ENCODE measurements around the gene MRPL23. TPM values are rescaled to one million over a fixed set of nuclear protein-coding genes. Genes with fewer than 3 reads are reported as not detected.

MRPL23 gene
- total and polyA plus RNA-seq, 2 of the 8 experiments (the other 6 are each of a cell fraction or from before 2014, with no cell fraction given) = 86.4 to 244 TPM

- Histone ChIP-seq H2AFZ (ENCODE audit: low read length) (no peak overlapping the region), H3K4me1 (replicated peaks in 1 of 4; ENCODE audit: control insufficient read depth in 3 of 4, insufficient read depth in 4 of 4, low read length in 3 of 4) (peaks cover 2 to 10% (median 6%) of the 10 kb centered on the region in 4 experiments; a peak in 6 of 7 replicates), H3K4ac (replicated peaks; ENCODE audit: insufficient read length, low read depth, low read length) (no peak overlapping the region), H2BK120ac (replicated peaks; ENCODE audit: low read depth, low read length) (no peak overlapping the region), H2BK12ac (ENCODE audit: low read depth, low read length) (peak overlapping the region; percentile 68; the same call in 1 of the 2 replicates), H4K5ac (ENCODE audit: insufficient read length, low read depth, low read length) (no peak overlapping the region), H3K79me2 (ENCODE audit: control insufficient read depth in 1 of 2, insufficient read depth in 2 of 2, low read length in 2 of 2) (no peaks in the 10 kb centered on the region), H3K23me2 (ENCODE audit: low read depth, low read length) (no peaks in the 10 kb centered on the region), H3K18ac (ENCODE audit: extremely low read depth, low read length) (no peak overlapping the region; the same call in 1 of the 2 replicates), H3K36me3 (ENCODE audit: control insufficient read depth in 2 of 4, insufficient read depth in 4 of 4, low read length in 3 of 4) (no peaks in the 10 kb centered on the region), H2BK5ac (ENCODE audit: low read depth, low read length) (no peak overlapping the region), H3K27ac (ENCODE audit: low read depth, low read length) (no peak overlapping the region), H3K56ac (replicated peaks; ENCODE audit: insufficient read length, low read depth, low read length) (no peak overlapping the region), H3K4me3 (ENCODE audit: extremely low read depth in 1 of 4, insufficient read depth in 2 of 4, low read depth in 3 of 4, low read length in 4 of 4) (no peak overlapping the region), H3K9me3 (ENCODE audit: insufficient read depth in 2 of 2, low read depth in 1 of 2, low read length in 1 of 2) (no peaks in the 10 kb centered on the region), H2BK20ac (ENCODE audit: low read length) (peak overlapping the region; percentile 61; the same call in 1 of the 2 replicates), H3K9ac (replicated peaks in 1 of 4; ENCODE audit: extremely low read depth in 1 of 4, low read depth in 3 of 4, low read length in 3 of 4) (no peak overlapping the region), H2AK5ac (ENCODE audit: low read depth, low read length) (no peak overlapping the region), H4K20me1 (replicated peaks in 1 of 2; ENCODE audit: control insufficient read depth in 1 of 2, insufficient read depth in 2 of 2, low read length in 2 of 2) (no peaks in the 10 kb centered on the region), H3K23ac (ENCODE audit: insufficient read length) (no peak overlapping the region), H4K91ac (replicated peaks; ENCODE audit: insufficient read length, low read length) (no peak overlapping the region), H3K14ac (ENCODE audit: insufficient read length) (no peak overlapping the region), H4K8ac (ENCODE audit: extremely low read depth, insufficient read depth, low read length) (no peak overlapping the region), H3K27me3 (replicated peaks in 1 of 4; ENCODE audit: control insufficient read depth in 3 of 4, extremely low read depth in 1 of 4, insufficient read depth in 3 of 4, low read length in 3 of 4) (peaks cover 0 to 3% (median 2%) of the 10 kb centered on the region in 4 experiments; a peak in 1 of 7 replicates), H3K4me2 (ENCODE audit: insufficient read depth in 1 of 2, low read depth in 2 of 2, low read length in 2 of 2) (no peak overlapping the region), H2BK15ac (ENCODE audit: low read length) (no peak overlapping the region), H3K79me1 (ENCODE audit: low read depth, low read length) (no peaks in the 10 kb centered on the region)
- DNase-seq (ENCODE audit: low read depth in 1 of 2, low spot score in 2 of 2) = no peak
- 92% methylated on average over 7 of the region's 7 CpGs; no CpG with 5 or more reads in 1 of the 2 experiments for WGBS, 2 experiments (ENCODE audit: extremely low coverage in 1 of 2, insufficient coverage in 1 of 2, insufficient read length in 1 of 2, insufficient replicate concordance in 2 of 2, low coverage in 1 of 2, low lambda C conversion rate in 2 of 2, missing lambda C conversion rate in 1 of 2)
- ChIA-PET POLR2A (ENCODE audit: partially characterized antibody) (no interaction called here), CTCF (ENCODE audit: partially characterized antibody) (interaction anchor here (0.6 to 4.1 kb wide), 5 partner anchors 33 to 531 kb away, joined by 3 to 28 read pairs (median 3); no protein-coding TSS in a partner anchor)
- FAIRE-seq = no peak
- TF ChIP-seq ATF2 (IDR thresholded peaks at IDR 0.05; ENCODE audit: low read length) = no peak
- no peak for TF ChIP-seq TCF12 (IDR thresholded peaks at IDR 0.05; ENCODE audit: low read depth, low read length)
- TF ChIP-seq FOSL1 (IDR thresholded peaks at IDR 0.05; ENCODE audit: insufficient read depth, low read depth, low read length) = no peak
- TF ChIP-seq EGR1 (IDR thresholded peaks at IDR 0.05; ENCODE audit: borderline replicate concordance, low read depth, low read length) = no peak
- no peak for TF ChIP-seq JUND (IDR thresholded peaks at IDR 0.05; ENCODE audit: low read length)
- TF ChIP-seq CBX8 (IDR thresholded peaks at IDR 0.05; ENCODE audit: borderline replicate concordance, low read depth, low read length) = no peak
- no peak for TF ChIP-seq CHD1 (IDR thresholded peaks at IDR 0.05; ENCODE audit: low read depth, low read length)
- TF ChIP-seq SIRT6 (IDR thresholded peaks at IDR 0.05; ENCODE audit: low read length) = no peak
- no peak for TF ChIP-seq GABPA (IDR thresholded peaks at IDR 0.05; ENCODE audit: borderline replicate concordance, insufficient read depth, low read length)
Measured at GRCh38 chr11:1909524-1909923, 37.6 kb upstream of the MRPL23 start.

All from H1 (cell line).